Erythroblast (primary cell): Measurements from ENCODE around the gene OAF.

Experiments
- DNase-seq, 2 experiments: peaks; one replicate each; lab custom pipeline; 2025; lab: John Stamatoyannopoulos, UW
- GATA1 ChIP-seq: IDR thresholded peaks from 2 replicates; pipeline ENCODE4 v1.6.1; 2011; ENCODE audit warnings: low read depth, mild to moderate bottlenecking, control low read depth, low read length, moderate library complexity
- POLR2A ChIP-seq: IDR thresholded peaks from 2 replicates; pipeline ENCODE4 v1.6.1; 2011; ENCODE audit warnings: mild to moderate bottlenecking, low read length

The OAF gene

GRCh38 chr11:120227228-120227852 is 16.5 kb downstream of the OAF start:
- TF ChIP-seq POLR2A = no peak
- no peak for TF ChIP-seq GATA1
- DNase-seq = no peak

GRCh38 chr11:120228794-120229384 is 18.1 kb downstream of the OAF start:
- DNase-seq = no peak
- TF ChIP-seq POLR2A (no peak), GATA1 (no peak)

- DNase-seq = peak in 1 of 2 experiments; percentile 6
- TF ChIP-seq POLR2A (no peak), GATA1 (no peak)
Measured at GRCh38 chr11:120229451-120230424, 18.9 kb downstream of the OAF start.

GRCh38 chr11:120230433-120231071 is 19.7 kb downstream of the OAF start:
- TF ChIP-seq POLR2A (no peak), GATA1 (no peak)
- no peak for DNase-seq

- no peak for DNase-seq
Measured at GRCh38 chr11:120231963-120232362, 21.1 kb downstream of the OAF start.

GRCh38 chr11:120233207-120233803 is 22.5 kb downstream of the OAF start:
- no peak for DNase-seq
- no peak for TF ChIP-seq POLR2A
- no peak for TF ChIP-seq GATA1

More at GRCh38 chr11:120231963-120232362, 21.1 kb downstream of the OAF start:
- TF ChIP-seq GATA1 (no peak), POLR2A (no peak)

GRCh38 chr11:120235024-120235628 is 24.3 kb downstream of the OAF start:
- DNase-seq = peak; percentile 46 to 66
- TF ChIP-seq GATA1 (no peak), POLR2A (no peak)

GRCh38 chr11:120236169-120237107 is 25.6 kb downstream of the OAF start:
- no peak for DNase-seq
- TF ChIP-seq POLR2A (no peak), GATA1 (no peak)

- TF ChIP-seq GATA1 = no peak
- no peak for TF ChIP-seq POLR2A
- no peak for DNase-seq
Measured at GRCh38 chr11:120238968-120239620, 28.3 kb downstream of the OAF start.

- no peak for DNase-seq
- TF ChIP-seq GATA1 (no peak), POLR2A (no peak)
Measured at GRCh38 chr11:120239713-120240640, 29.1 kb downstream of the OAF start, which contains the start of gene POU2F3. Gene POU2F3, plus strand, starts transcription at chr11:120240140. Its CDS starts 204 bp downstream, at chr11:120240344.
